Endothelial cell of umbilical vein (primary cell): Measurements from ENCODE around the gene CFLAR. TPM values are rescaled to one million over a fixed set of nuclear protein-coding genes. Genes with fewer than 3 reads are reported as not detected.

Experiments
- BruUV-seq: library from RNA; stranded (reverse); fragments of 400-500 nt; replicated peaks from 2 replicates; lab custom pipeline; 2021; lab: Mats Ljungman, UMichigan
- CTCF ChIA-PET: fragments of 300-600, 350-600 bp; sonication (Branson Sonifier 250); formaldehyde crosslinking; loops from one replicate; lab custom pipeline; 2021; ENCODE audit warnings: antibody characterized with exemption, inconsistent platforms; lab: Charles Lee
- POLR2A ChIA-PET: fragments of 300-600, 350-600 bp; sonication (Branson Sonifier 250); formaldehyde crosslinking; loops from one replicate; lab custom pipeline; 2021; ENCODE audit warnings: antibody characterized with exemption, inconsistent platforms; lab: Charles Lee
- DNase-seq: peaks from one replicate; pipeline ENCODE4 v3.0.0-alpha.2; 2011; ENCODE audit warnings: low read depth, low spot score
- FAIRE-seq: peaks from 2 replicates; lab custom pipeline; 2011; peaks lifted over from hg19 to GRCh38; lab: Jason Lieb, UNC
- H2AFZ ChIP-seq: 2 replicates; pipeline ENCODE4 v1.6.0; 2012; ENCODE audit warnings: low read depth, low read length, control low read depth, inconsistent platforms
- H3K27ac ChIP-seq: 2 replicates; pipeline ENCODE4 v1.5.1; 2011; ENCODE audit warnings: low read depth, mild to moderate bottlenecking, control low read depth, low read length, moderate library complexity; ENCODE audit not compliant: insufficient read depth
- H3K27me3 ChIP-seq, 2 experiments: 2 replicates each; pipeline versions ENCODE4 v1.6.0 to v1.6.1; 2011; ENCODE audit warnings: low read length in 2 of 2, mixed read lengths in 1 of 2; ENCODE audit not compliant: control insufficient read depth in 2 of 2, insufficient read depth in 2 of 2
- H3K36me3 ChIP-seq, 2 experiments: 2 replicates in 1 of 2; 3 replicates in 1 of 2; pipeline ENCODE4 v1.5.1; 2011; ENCODE audit warnings: low read length in 2 of 2, mild to moderate bottlenecking in 1 of 2, moderate library complexity in 1 of 2; ENCODE audit not compliant: control insufficient read depth in 2 of 2, insufficient read depth in 2 of 2; ENCODE audit errors: extremely low read depth in 1 of 2
- H3K4me1 ChIP-seq: 3 replicates; pipeline ENCODE4 v1.5.1; 2011; ENCODE audit warnings: mild to moderate bottlenecking, low read length; ENCODE audit not compliant: control insufficient read depth, insufficient read depth; ENCODE audit errors: extremely low read depth
- H3K4me2 ChIP-seq: 2 replicates; pipeline ENCODE4 v1.6.1; 2011; ENCODE audit warnings: low read length, control low read depth, mixed read lengths; ENCODE audit not compliant: insufficient read depth
- H3K4me3 ChIP-seq, 3 experiments: fragments of 200-600 bp in 1 of 3; sonication (generic), shearing (Covaris generic) in 1 of 3; replicated peaks in 1 of 3; 2 replicates each; pipeline ENCODE4 v1.5.1; 2011 to 2016; ENCODE audit warnings: control low read depth in 3 of 3, low read length in 3 of 3, mild to moderate bottlenecking in 2 of 3, inconsistent platforms in 1 of 3, low read depth in 1 of 3, moderate library complexity in 1 of 3; ENCODE audit not compliant: insufficient read depth in 1 of 3
- H3K79me2 ChIP-seq: 2 replicates; pipeline ENCODE4 v1.6.0; 2012; ENCODE audit warnings: low read length, inconsistent platforms; ENCODE audit not compliant: control insufficient read depth, insufficient read depth
- H3K9ac ChIP-seq: replicated peaks from 2 replicates; pipeline ENCODE3; 2011; ENCODE audit warnings: low read length, control low read depth; ENCODE audit not compliant: insufficient read depth; ENCODE audit errors: extremely low read depth
- H3K9me1 ChIP-seq: replicated peaks from 3 replicates; pipeline ENCODE4 v1.6.0; 2011; ENCODE audit warnings: mild to moderate bottlenecking, low read length; ENCODE audit not compliant: control insufficient read depth, insufficient read depth; ENCODE audit errors: extremely low read depth
- H3K9me3 ChIP-seq: replicated peaks from 2 replicates; pipeline ENCODE4 v1.5.1; 2012; ENCODE audit warnings: low read length, inconsistent platforms; ENCODE audit not compliant: control insufficient read depth, insufficient read depth
- H4K20me1 ChIP-seq: replicated peaks from 2 replicates; pipeline ENCODE3; 2011; ENCODE audit warnings: mild to moderate bottlenecking, low read length; ENCODE audit not compliant: control insufficient read depth, insufficient read depth; ENCODE audit errors: extremely low read depth
- CTCF ChIP-seq, 2 donors: IDR thresholded peaks; 1 replicate in 1 of 2; 2 replicates in 1 of 2; pipeline ENCODE4 v1.5.1; 2011; ENCODE audit warnings: low read length in 2 of 2, mild to moderate bottlenecking in 2 of 2, moderate library complexity in 2 of 2, control low read depth in 1 of 2, inconsistent platforms in 1 of 2, low read depth in 1 of 2; ENCODE audit not compliant: insufficient read depth in 1 of 2; ENCODE audit errors: extremely low read depth in 1 of 2
- FOS ChIP-seq: IDR thresholded peaks from 2 replicates; pipeline ENCODE4 v1.6.1; 2011; ENCODE audit warnings: mild to moderate bottlenecking, low read length, moderate library complexity, borderline replicate concordance; ENCODE audit not compliant: insufficient read depth
- POLR2A ChIP-seq: IDR thresholded peaks from 2 replicates; pipeline ENCODE4 v1.6.1; 2012; ENCODE audit warnings: low read depth, mild to moderate bottlenecking, control low read depth, low read length
- dilution Hi-C: fragments of 300-500 bp; cut with MboI; formaldehyde crosslinking; loops from one replicate; pipeline ENCODE4 v1.15.0; 2019; ENCODE audit warnings: low sequenced_read_pairs; ENCODE audit not compliant: extremely low pct_ligation_motif_present
- intact Hi-C: fragments of 100-400 bp; cut with micrococcal nuclease; formaldehyde crosslinking; loops from one replicate; pipeline ENCODE4 v1.10.0; 2022
- polyA plus RNA-seq, 4 experiments: library from polyadenylated mRNA; depleted of rRNA in 3 of 4; stranded (reverse) in 3 of 4; unstranded in 1 of 4; fragments of >200 nt; gene quantifications; 2 replicates each; pipeline versions ENCODE4 v1.2.1 to v1.2.3, GENCODE V29; 2011 to 2012; ENCODE audit warnings: missing spikeins in 1 of 4
- total RNA-seq: library from RNA; stranded (reverse); gene quantifications from 2 replicates; pipeline ENCODE4 v1.2.3, GENCODE V29; 2021

Gene CFLAR
- total and polyA plus RNA-seq, 2 donors (not counting 3 experiments of a cell fraction or from before 2014, with no cell fraction given): 104 to 260 TPM

DNA sequence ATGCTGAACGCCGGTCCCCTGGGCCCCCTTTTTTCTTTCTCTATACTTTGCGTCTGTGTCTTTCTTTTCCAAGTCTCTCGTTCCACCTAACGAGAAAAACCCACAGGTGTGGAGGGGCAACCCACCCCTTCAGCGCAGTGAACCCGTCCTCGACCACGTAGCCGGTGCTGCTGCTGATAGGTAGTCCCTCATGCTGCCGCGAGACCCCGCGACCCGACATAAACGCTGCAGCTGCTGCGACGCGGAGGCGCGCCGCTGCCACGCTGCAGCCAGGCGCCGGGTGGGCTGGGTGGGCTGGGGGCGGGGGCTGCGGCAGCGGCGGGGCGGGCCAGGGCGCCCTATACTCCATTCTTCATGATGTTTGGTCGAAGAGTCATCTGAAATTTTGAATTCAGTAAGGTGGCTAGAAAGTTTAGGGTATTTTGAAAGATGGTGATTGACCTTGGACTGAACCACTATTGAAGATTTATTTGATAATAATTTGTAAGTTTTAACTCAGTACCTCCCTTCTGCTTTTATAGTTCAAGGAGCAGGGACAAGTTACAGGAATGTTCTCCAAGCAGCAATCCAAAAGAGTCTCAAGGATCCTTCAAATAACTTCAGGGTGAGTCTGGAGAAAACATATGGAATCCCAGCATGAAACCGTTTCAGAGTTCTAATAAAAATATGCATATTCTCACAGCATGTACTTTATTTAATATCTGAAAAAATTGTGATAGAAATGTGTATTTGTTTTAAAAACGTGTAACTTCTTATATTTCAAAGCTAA, 24.1 kb downstream of the CFLAR start:
- Histone ChIP-seq H3K9me1 (no peaks in the 10 kb centered on the region), H3K36me3 (peaks cover 35 to 36% of the 10 kb centered on the region in 2 experiments), H3K27me3 (no peaks in the 10 kb centered on the region), H3K9ac (no peak overlapping the region), H3K27ac (no peak overlapping the region), H4K20me1 (no peaks in the 10 kb centered on the region), H3K4me2 (no peak overlapping the region), H3K4me1 (peaks cover 21% of the 10 kb centered on the region), H3K9me3 (no peaks in the 10 kb centered on the region), H2AFZ (no peak overlapping the region), H3K4me3 (no peak overlapping the region), H3K79me2 (peaks cover 62% of the 10 kb centered on the region)
- BruUV-seq: no TSS peak
- FAIRE-seq: no peak
- dilution Hi-C loops: no loop called here
- intact Hi-C loops: no loop called here
- TF ChIP-seq POLR2A: no peak
- no peak for TF ChIP-seq FOS
- TF ChIP-seq CTCF (IDR thresholded peaks at IDR 0.05; ENCODE audit: extremely low read depth in 1 of 2, insufficient read depth in 1 of 2, low read depth in 1 of 2, low read length in 2 of 2): no peak
- POLR2A ChIA-PET: no interaction called here
- DNase-seq: no peak
- CTCF ChIA-PET: no interaction called here
